Caco-2 (cell line): ENCODE data around the gene PLXNA4. TPM values are rescaled to one million over a fixed set of nuclear protein-coding genes. Genes with fewer than 3 reads are reported as not detected.

Experiments used
- BruUV-seq: library from RNA; stranded (reverse); fragments of 400-500 nt; replicated peaks from 2 replicates; lab custom pipeline; 2021; lab: Mats Ljungman, UMichigan
- CTCF ChIA-PET: fragments of 300-600 bp; sonication (Branson Sonifier 250); formaldehyde crosslinking; loops from one replicate; lab custom pipeline; 2022; ENCODE audit warnings: antibody characterized with exemption; lab: Charles Lee
- POLR2A ChIA-PET: fragments of 300-600 bp; sonication (Branson Sonifier 250); formaldehyde crosslinking; loops from one replicate; lab custom pipeline; 2022; ENCODE audit warnings: antibody characterized with exemption; lab: Charles Lee
- DNase-seq, 2 experiments: peaks; one replicate each; pipeline versions ENCODE4 v3.0.0 to v3.0.0-alpha.2; 2020 to 2022
- H3K27me3 ChIP-seq: replicated peaks from 2 replicates; pipeline ENCODE4 v1.6.0; 2011; ENCODE audit warnings: low read length; ENCODE audit not compliant: control insufficient read depth, insufficient read depth
- H3K36me3 ChIP-seq: 2 replicates; pipeline ENCODE4 v1.5.1; 2011; ENCODE audit warnings: low read length; ENCODE audit not compliant: control insufficient read depth, insufficient read depth
- H3K4me1 ChIP-seq: fragments of 250-450 bp; sonication (Bioruptor Pico); 2 replicates; pipeline ENCODE4 v1.5.1; 2020; ENCODE audit warnings: mild to moderate bottlenecking
- H3K4me3 ChIP-seq: 2 replicates; pipeline ENCODE4 v1.5.1; 2011; ENCODE audit warnings: low read depth, mild to moderate bottlenecking, control low read depth, low read length
- H3K9me3 ChIP-seq: fragments of 250-450 bp; sonication (Bioruptor Pico); 2 replicates; pipeline ENCODE4 v1.5.1; 2020; ENCODE audit warnings: mild to moderate bottlenecking, moderate library complexity
- H3K27ac Mint-ChIP-seq: one replicate; pipeline ENCODE4 v1.8.0; 2022; ENCODE audit warnings: mixed read lengths; ENCODE audit not compliant: unreplicated experiment
- H3K27me3 Mint-ChIP-seq: one replicate; pipeline ENCODE4 v1.8.0; 2022; ENCODE audit warnings: mixed read lengths; ENCODE audit not compliant: insufficient read depth, unreplicated experiment
- H3K36me3 Mint-ChIP-seq: one replicate; pipeline ENCODE4 v1.8.0; 2022; ENCODE audit warnings: mild to moderate bottlenecking, mixed read lengths; ENCODE audit not compliant: insufficient read depth, unreplicated experiment
- H3K4me1 Mint-ChIP-seq: one replicate; pipeline ENCODE4 v1.8.0; 2022; ENCODE audit warnings: low read depth, mixed read lengths; ENCODE audit not compliant: unreplicated experiment
- H3K4me3 Mint-ChIP-seq: one replicate; pipeline ENCODE4 v1.8.0; 2022; ENCODE audit warnings: mild to moderate bottlenecking, moderate library complexity, mixed read lengths; ENCODE audit not compliant: unreplicated experiment
- H3K9me3 Mint-ChIP-seq: one replicate; pipeline ENCODE4 v1.8.0; 2022; ENCODE audit warnings: mixed read lengths; ENCODE audit not compliant: unreplicated experiment
- CTCF ChIP-seq, 2 experiments: fragments of 200-600 bp in 1 of 2; IDR thresholded peaks; 1 replicate in 1 of 2; 2 replicates in 1 of 2; pipeline versions ENCODE4 v1.5.1 to v1.8.0; 2011 to 2022; ENCODE audit warnings: antibody characterized with exemption in 1 of 2, control low read depth in 1 of 2, inconsistent platforms in 1 of 2, low read depth in 1 of 2, low read length in 1 of 2, mild to moderate bottlenecking in 1 of 2, moderate library complexity in 1 of 2; ENCODE audit not compliant: insufficient read depth in 1 of 2, severe bottlenecking in 1 of 2, unreplicated experiment in 1 of 2
- intact Hi-C: fragments of 100-400 bp; cut with micrococcal nuclease; formaldehyde crosslinking; loops from one replicate; pipeline ENCODE4 v1.10.0; 2022; ENCODE audit not compliant: unreplicated experiment
- total RNA-seq: library from RNA; stranded (reverse); gene quantifications from 2 replicates; pipeline ENCODE4 v1.2.3, GENCODE V29; 2022

PLXNA4 gene
- total RNA-seq, 1 experiment from 2014 or later = 0.43 TPM

GRCh38 chr7:132348341-132348740 is 227.9 kb downstream of the PLXNA4 start:
- DNase-seq = no peak
- intact Hi-C loops = no loop called here
- no peaks in the 10 kb centered on the region for H3K4me1 Mint-ChIP-seq
- H3K36me3 Mint-ChIP-seq = no peaks in the 10 kb centered on the region
- no peaks in the 10 kb centered on the region for H3K4me1 ChIP-seq
- H3K27me3 Mint-ChIP-seq = peaks cover 40% of the 10 kb centered on the region
- H3K27me3 ChIP-seq = peaks cover 3% of the 10 kb centered on the region
- no peaks in the 10 kb centered on the region for H3K9me3 Mint-ChIP-seq
- H3K4me3 ChIP-seq = no peak overlapping the region
- BruUV-seq = no TSS peak
- ChIA-PET CTCF (no interaction called here), POLR2A (no interaction called here)
- H3K4me3 Mint-ChIP-seq = no peak overlapping the region
- TF ChIP-seq CTCF (IDR thresholded peaks at IDR 0.05; ENCODE audit: insufficient read depth in 1 of 2, low read depth in 1 of 2, low read length in 1 of 2, severe bottlenecking in 1 of 2, unreplicated experiment in 1 of 2) = no peak
- H3K9me3 ChIP-seq = no peaks in the 10 kb centered on the region
- no peaks in the 10 kb centered on the region for H3K36me3 ChIP-seq
- H3K27ac Mint-ChIP-seq = no peak overlapping the region

DNA sequence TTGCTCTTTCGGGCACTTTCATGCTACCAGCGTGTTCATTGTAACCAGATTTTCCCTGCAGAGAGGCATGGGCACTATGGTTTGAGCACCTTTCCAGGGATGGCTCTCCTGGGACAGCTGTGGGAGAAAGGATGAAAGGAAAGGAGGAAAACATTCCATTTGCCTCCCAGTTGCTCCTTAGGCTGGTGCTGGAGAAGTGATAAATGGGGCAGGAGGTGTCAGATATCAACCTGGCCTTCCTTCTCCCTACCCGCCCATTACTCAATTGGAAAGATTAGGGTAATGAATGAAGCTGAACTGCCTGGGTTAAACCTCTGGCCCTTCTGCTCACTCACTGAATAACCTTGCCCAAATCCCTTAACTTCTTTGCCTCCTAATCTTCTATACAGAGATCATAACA is 228.4 kb downstream of the PLXNA4 start:
- intact Hi-C loops = no loop called here
- no peaks in the 10 kb centered on the region for H3K9me3 ChIP-seq
- no peaks in the 10 kb centered on the region for H3K36me3 Mint-ChIP-seq
- no peak overlapping the region for H3K4me3 Mint-ChIP-seq
- H3K4me1 ChIP-seq = no peaks in the 10 kb centered on the region
- no TSS peak for BruUV-seq
- CTCF ChIA-PET = no interaction called here
- DNase-seq = no peak
- H3K27me3 ChIP-seq = peaks cover 3% of the 10 kb centered on the region
- H3K27ac Mint-ChIP-seq = no peak overlapping the region
- no peaks in the 10 kb centered on the region for H3K9me3 Mint-ChIP-seq
- no peak overlapping the region for H3K4me3 ChIP-seq
- POLR2A ChIA-PET = no interaction called here
- peaks cover 42% of the 10 kb centered on the region for H3K27me3 Mint-ChIP-seq
- no peaks in the 10 kb centered on the region for H3K36me3 ChIP-seq
- no peaks in the 10 kb centered on the region for H3K4me1 Mint-ChIP-seq
- no peak for TF ChIP-seq CTCF (IDR thresholded peaks at IDR 0.05; ENCODE audit: insufficient read depth in 1 of 2, low read depth in 1 of 2, low read length in 1 of 2, severe bottlenecking in 1 of 2, unreplicated experiment in 1 of 2)

DNA sequence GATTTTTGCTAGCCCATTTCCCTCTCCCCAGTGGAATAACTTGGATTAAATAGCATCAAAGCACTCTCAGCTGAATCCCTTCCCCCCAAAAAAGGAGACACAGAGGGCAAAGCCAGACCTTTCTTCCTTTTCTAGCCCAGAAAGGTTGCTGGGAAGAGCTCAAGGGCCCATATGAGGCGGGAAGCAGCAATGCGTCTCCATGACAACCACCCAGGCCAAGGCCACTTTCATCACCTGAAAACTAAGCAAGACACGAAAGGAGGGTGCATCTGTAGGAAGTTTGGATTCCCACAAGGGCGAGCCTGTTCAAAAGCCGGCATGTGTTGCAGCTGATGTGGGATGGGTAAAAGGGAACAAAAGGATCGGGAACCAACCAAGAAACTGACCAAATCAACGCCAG is 229.1 kb downstream of the PLXNA4 start:
- no peak for DNase-seq
- H3K27me3 Mint-ChIP-seq = peaks cover 38% of the 10 kb centered on the region
- no peak overlapping the region for H3K4me3 Mint-ChIP-seq
- intact Hi-C loops = no loop called here
- no peaks in the 10 kb centered on the region for H3K9me3 Mint-ChIP-seq
- no peak for TF ChIP-seq CTCF (IDR thresholded peaks at IDR 0.05; ENCODE audit: insufficient read depth in 1 of 2, low read depth in 1 of 2, low read length in 1 of 2, severe bottlenecking in 1 of 2, unreplicated experiment in 1 of 2)
- no peaks in the 10 kb centered on the region for H3K36me3 ChIP-seq
- no peaks in the 10 kb centered on the region for H3K9me3 ChIP-seq
- H3K4me1 ChIP-seq = no peaks in the 10 kb centered on the region
- H3K27me3 ChIP-seq = peaks cover 3% of the 10 kb centered on the region
- no peaks in the 10 kb centered on the region for H3K36me3 Mint-ChIP-seq
- BruUV-seq = no TSS peak
- no peak overlapping the region for H3K27ac Mint-ChIP-seq
- H3K4me1 Mint-ChIP-seq = no peaks in the 10 kb centered on the region
- ChIA-PET CTCF (no interaction called here), POLR2A (no interaction called here)
- no peak overlapping the region for H3K4me3 ChIP-seq
